HepG2 (cell line): ENCODE results near the gene AP4E1. TPM values are rescaled to one million over a fixed set of nuclear protein-coding genes. Genes with fewer than 3 reads are reported as not detected.
A peak's percentile ranks its signal among the peaks of the same experiment; 100 is the strongest.

Source experiments
- FOXM1 ChIP-seq: sonication (generic); formaldehyde crosslinking; IDR thresholded peaks from 2 replicates; pipeline ENCODE4 v1.5.0; 2020; ENCODE audit warnings: missing genetic modification reagents
- GABPA ChIP-seq, 2 experiments: IDR thresholded peaks; 2 replicates each; pipeline ENCODE4 v1.6.1; 2011 to 2016; ENCODE audit warnings: low read depth in 2 of 2, low read length in 1 of 2, missing biosample characterization in 1 of 2, missing genetic modification characterization in 1 of 2
- KLF6 ChIP-seq: IDR thresholded peaks from 2 replicates; pipeline ENCODE4 v1.8.0; 2016; ENCODE audit warnings: missing biosample characterization, missing genetic modification reagents
- NFE2L1 ChIP-seq: sonication (generic); formaldehyde crosslinking; IDR thresholded peaks from 2 replicates; pipeline ENCODE4 v1.4.0; 2020; ENCODE audit warnings: missing genetic modification reagents, mild to moderate bottlenecking, borderline replicate concordance
- RARG ChIP-seq: sonication (generic); formaldehyde crosslinking; IDR thresholded peaks from 2 replicates; pipeline ENCODE4 v1.4.0; 2020; ENCODE audit warnings: low read depth, mild to moderate bottlenecking, missing genetic modification reagents
- SRY ChIP-seq: sonication (generic); formaldehyde crosslinking; IDR thresholded peaks from 2 replicates; pipeline ENCODE4 v1.8.0; 2022; ENCODE audit warnings: mild to moderate bottlenecking, missing genetic modification reagents
- TMF1 ChIP-seq: sonication (generic); formaldehyde crosslinking; IDR thresholded peaks from 2 replicates; pipeline ENCODE4 v1.8.1; 2022; ENCODE audit warnings: low read depth, missing genetic modification reagents
- YEATS4 ChIP-seq: sonication (generic); formaldehyde crosslinking; IDR thresholded peaks from 2 replicates; pipeline ENCODE4 v1.4.0; 2020; ENCODE audit warnings: missing genetic modification reagents, borderline replicate concordance
- ZNF570 ChIP-seq: sonication (generic); formaldehyde crosslinking; IDR thresholded peaks from 2 replicates; pipeline ENCODE4 v1.4.0; 2020; ENCODE audit warnings: mild to moderate bottlenecking, missing genetic modification reagents, borderline replicate concordance
- ZNF577 ChIP-seq: sonication (generic); formaldehyde crosslinking; IDR thresholded peaks from 2 replicates; pipeline ENCODE4 v1.4.0; 2020; ENCODE audit warnings: mild to moderate bottlenecking, low read depth, missing genetic modification reagents, borderline replicate concordance
- polyA plus RNA-seq, 8 experiments: library from polyadenylated mRNA; depleted of rRNA in 3 of 8; stranded (reverse) in 7 of 8; unstranded in 1 of 8; fragments of >200 nt; fragmentation: Illumina TruSeq in 4 of 8; extraction: Trizol in 4 of 8; gene quantifications; 2 replicates each; pipeline versions ENCODE4 v1.2.1 to v1.2.3, GENCODE V29; 2011 to 2016; ENCODE audit warnings: low read depth in 4 of 8, missing spikeins in 1 of 8, mixed read lengths in 1 of 8; ENCODE audit not compliant: insufficient read depth in 1 of 8
- total RNA-seq, 5 experiments: library from RNA; depleted of rRNA; stranded (reverse); fragments of >200 nt; fragmentation: Illumina TruSeq; extraction: Trizol; gene quantifications; 2 replicates each; pipeline ENCODE4 v1.2.3, GENCODE V29; 2016; ENCODE audit warnings: low read depth in 1 of 5
- TF ChIP-seq, protein P1 (sequence below): sonication (generic); formaldehyde crosslinking; IDR thresholded peaks from 2 replicates; pipeline ENCODE4 v1.8.1; 2023; ENCODE audit warnings: mild to moderate bottlenecking, missing genetic modification reagents
- TF ChIP-seq, protein P2 (sequence below): sonication (generic); formaldehyde crosslinking; IDR thresholded peaks from 2 replicates; pipeline ENCODE4 v1.8.1; 2023; ENCODE audit warnings: mild to moderate bottlenecking, moderate library complexity, missing genetic modification reagents
- TF ChIP-seq, protein P3 (sequence below): sonication (generic); formaldehyde crosslinking; IDR thresholded peaks from 2 replicates; pipeline ENCODE4 v1.4.0; 2020; ENCODE audit warnings: missing genetic modification reagents, borderline replicate concordance
- TF ChIP-seq, protein P4 (sequence below): sonication (generic); formaldehyde crosslinking; IDR thresholded peaks from 2 replicates; pipeline ENCODE4 v1.4.0; 2020; ENCODE audit warnings: mild to moderate bottlenecking, missing genetic modification reagents
- TF ChIP-seq, protein P5 (sequence below): sonication (generic); formaldehyde crosslinking; IDR thresholded peaks from 2 replicates; pipeline ENCODE4 v1.5.0; 2020; ENCODE audit warnings: mild to moderate bottlenecking, missing genetic modification reagents, borderline replicate concordance

Gene AP4E1
- total and polyA plus RNA-seq, 2 of the 13 experiments (the other 11 are each of a cell fraction or from before 2014, with no cell fraction given) = 2.2 to 7.8 TPM

DNA sequence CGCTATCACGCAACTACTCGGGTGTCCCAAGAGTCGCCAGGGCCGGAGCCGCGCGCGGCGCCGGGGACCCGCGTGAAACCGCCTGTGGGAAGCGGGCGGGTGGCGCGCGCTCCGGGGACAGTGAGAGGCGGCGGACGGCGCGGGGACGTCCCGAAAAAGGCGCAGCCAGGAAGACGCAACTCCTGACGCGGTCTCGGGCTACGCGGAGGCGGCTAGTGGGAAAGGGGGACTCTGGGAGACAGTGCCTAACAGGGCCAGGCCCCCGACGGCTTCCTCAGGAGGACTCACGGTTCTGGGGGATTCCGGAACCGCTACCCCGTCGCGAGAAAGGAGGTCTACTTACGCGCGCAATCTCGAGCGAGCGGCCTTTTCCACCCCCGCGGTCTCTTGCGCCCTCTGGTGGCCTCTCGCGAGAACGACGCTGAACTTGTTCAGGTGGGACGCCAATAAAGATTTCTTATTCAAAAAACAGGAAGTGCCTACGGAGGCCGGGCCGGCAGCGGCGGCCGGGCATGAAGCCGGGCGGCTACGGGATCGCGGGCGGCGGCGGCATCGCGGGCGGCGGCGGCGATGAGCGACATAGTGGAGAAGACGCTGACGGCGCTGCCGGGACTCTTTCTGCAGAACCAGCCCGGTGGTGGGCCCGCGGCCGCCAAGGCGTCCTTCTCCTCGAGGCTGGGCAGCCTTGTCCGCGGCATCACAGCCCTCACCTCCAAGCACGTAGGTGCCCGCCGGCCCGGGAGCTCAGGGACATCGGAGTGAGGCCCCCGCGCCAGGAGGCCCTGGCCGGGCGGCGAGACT lies at the start of gene AP4E1 (continued):
- TF ChIP-seq GABPA (IDR thresholded peaks at IDR 0.05; ENCODE audit: low read depth, low read length) (peak; percentile 55), GABPA (CRISPR knock-in tag; IDR thresholded peaks at IDR 0.05; ENCODE audit: low read depth) (peak; percentile 89), ZNF577 (CRISPR knock-in tag) (no peak), SRY (CRISPR knock-in tag) (no peak; the same call in none of the 2 replicates), KLF6 (CRISPR knock-in tag) (peak; percentile 35; the same call in 1 of the 2 replicates), NFE2L1 (CRISPR knock-in tag) (peak; percentile 21; the same call in 1 of the 2 replicates), FOXM1 (CRISPR knock-in tag) (no peak), TMF1 (CRISPR knock-in tag) (no peak), ZNF570 (CRISPR knock-in tag) (no peak), YEATS4 (CRISPR knock-in tag) (peak; percentile 67; the same call in 1 of the 2 replicates), RARG (no peak)
- TF ChIP-seq, protein P1, sequence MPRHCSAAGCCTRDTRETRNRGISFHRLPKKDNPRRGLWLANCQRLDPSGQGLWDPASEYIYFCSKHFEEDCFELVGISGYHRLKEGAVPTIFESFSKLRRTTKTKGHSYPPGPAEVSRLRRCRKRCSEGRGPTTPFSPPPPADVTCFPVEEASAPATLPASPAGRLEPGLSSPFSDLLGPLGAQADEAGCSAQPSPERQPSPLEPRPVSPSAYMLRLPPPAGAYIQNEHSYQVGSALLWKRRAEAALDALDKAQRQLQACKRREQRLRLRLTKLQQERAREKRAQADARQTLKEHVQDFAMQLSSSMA = peak; percentile 56; the same call in 1 of the 2 replicates
- TF ChIP-seq, protein P2, sequence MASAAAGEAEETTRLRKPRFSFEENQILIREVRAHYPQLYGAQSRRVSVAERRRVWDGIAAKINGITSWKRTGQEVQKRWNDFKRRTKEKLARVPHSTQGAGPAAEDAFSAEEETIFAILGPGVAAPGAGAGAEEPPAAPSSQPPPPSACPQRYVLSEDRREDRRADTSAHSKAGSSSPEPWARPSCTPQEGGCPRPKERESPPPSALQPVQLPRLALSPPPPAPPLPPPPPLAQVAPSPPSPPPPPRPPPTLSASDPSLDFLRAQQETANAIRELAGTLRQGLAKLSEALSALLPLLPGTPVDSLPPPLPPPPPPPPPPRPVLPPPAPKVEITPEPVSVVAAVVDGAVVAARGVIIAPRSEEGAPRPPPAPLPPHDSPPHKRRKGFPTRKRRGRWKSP (CRISPR knock-in tag) = no peak
- TF ChIP-seq, protein P3, sequence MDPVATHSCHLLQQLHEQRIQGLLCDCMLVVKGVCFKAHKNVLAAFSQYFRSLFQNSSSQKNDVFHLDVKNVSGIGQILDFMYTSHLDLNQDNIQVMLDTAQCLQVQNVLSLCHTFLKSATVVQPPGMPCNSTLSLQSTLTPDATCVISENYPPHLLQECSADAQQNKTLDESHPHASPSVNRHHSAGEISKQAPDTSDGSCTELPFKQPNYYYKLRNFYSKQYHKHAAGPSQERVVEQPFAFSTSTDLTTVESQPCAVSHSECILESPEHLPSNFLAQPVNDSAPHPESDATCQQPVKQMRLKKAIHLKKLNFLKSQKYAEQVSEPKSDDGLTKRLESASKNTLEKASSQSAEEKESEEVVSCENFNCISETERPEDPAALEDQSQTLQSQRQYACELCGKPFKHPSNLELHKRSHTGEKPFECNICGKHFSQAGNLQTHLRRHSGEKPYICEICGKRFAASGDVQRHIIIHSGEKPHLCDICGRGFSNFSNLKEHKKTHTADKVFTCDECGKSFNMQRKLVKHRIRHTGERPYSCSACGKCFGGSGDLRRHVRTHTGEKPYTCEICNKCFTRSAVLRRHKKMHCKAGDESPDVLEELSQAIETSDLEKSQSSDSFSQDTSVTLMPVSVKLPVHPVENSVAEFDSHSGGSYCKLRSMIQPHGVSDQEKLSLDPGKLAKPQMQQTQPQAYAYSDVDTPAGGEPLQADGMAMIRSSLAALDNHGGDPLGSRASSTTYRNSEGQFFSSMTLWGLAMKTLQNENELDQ (CRISPR knock-in tag) = no peak
- TF ChIP-seq, protein P4, sequence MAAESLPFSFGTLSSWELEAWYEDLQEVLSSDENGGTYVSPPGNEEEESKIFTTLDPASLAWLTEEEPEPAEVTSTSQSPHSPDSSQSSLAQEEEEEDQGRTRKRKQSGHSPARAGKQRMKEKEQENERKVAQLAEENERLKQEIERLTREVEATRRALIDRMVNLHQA (CRISPR knock-in tag) = no peak
- TF ChIP-seq, protein P5, sequence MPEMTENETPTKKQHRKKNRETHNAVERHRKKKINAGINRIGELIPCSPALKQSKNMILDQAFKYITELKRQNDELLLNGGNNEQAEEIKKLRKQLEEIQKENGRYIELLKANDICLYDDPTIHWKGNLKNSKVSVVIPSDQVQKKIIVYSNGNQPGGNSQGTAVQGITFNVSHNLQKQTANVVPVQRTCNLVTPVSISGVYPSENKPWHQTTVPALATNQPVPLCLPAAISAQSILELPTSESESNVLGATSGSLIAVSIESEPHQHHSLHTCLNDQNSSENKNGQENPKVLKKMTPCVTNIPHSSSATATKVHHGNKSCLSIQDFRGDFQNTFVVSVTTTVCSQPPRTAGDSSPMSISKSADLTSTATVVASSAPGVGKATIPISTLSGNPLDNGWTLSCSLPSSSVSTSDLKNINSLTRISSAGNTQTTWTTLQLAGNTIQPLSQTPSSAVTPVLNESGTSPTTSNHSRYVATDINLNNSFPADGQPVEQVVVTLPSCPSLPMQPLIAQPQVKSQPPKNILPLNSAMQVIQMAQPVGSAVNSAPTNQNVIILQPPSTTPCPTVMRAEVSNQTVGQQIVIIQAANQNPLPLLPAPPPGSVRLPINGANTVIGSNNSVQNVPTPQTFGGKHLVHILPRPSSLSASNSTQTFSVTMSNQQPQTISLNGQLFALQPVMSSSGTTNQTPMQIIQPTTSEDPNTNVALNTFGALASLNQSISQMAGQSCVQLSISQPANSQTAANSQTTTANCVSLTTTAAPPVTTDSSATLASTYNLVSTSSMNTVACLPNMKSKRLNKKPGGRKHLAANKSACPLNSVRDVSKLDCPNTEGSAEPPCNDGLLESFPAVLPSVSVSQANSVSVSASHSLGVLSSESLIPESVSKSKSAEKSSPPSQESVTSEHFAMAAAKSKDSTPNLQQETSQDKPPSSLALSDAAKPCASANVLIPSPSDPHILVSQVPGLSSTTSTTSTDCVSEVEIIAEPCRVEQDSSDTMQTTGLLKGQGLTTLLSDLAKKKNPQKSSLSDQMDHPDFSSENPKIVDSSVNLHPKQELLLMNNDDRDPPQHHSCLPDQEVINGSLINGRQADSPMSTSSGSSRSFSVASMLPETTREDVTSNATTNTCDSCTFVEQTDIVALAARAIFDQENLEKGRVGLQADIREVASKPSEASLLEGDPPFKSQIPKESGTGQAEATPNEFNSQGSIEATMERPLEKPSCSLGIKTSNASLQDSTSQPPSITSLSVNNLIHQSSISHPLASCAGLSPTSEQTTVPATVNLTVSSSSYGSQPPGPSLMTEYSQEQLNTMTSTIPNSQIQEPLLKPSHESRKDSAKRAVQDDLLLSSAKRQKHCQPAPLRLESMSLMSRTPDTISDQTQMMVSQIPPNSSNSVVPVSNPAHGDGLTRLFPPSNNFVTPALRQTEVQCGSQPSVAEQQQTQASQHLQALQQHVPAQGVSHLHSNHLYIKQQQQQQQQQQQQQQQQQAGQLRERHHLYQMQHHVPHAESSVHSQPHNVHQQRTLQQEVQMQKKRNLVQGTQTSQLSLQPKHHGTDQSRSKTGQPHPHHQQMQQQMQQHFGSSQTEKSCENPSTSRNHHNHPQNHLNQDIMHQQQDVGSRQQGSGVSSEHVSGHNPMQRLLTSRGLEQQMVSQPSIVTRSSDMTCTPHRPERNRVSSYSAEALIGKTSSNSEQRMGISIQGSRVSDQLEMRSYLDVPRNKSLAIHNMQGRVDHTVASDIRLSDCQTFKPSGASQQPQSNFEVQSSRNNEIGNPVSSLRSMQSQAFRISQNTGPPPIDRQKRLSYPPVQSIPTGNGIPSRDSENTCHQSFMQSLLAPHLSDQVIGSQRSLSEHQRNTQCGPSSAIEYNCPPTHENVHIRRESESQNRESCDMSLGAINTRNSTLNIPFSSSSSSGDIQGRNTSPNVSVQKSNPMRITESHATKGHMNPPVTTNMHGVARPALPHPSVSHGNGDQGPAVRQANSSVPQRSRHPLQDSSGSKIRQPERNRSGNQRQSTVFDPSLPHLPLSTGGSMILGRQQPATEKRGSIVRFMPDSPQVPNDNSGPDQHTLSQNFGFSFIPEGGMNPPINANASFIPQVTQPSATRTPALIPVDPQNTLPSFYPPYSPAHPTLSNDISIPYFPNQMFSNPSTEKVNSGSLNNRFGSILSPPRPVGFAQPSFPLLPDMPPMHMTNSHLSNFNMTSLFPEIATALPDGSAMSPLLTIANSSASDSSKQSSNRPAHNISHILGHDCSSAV (CRISPR knock-in tag) = no peak
